Liver (tissue), 9 donors: Measurements from ENCODE around the gene ARHGEF12. TPM values are rescaled to one million over a fixed set of nuclear protein-coding genes. Genes with fewer than 3 reads are reported as not detected.

Source experiments
- DNase-seq: peaks from one replicate; pipeline ENCODE4 v3.0.0-alpha.2; 2017; ENCODE audit warnings: low spot score
- H3K27ac ChIP-seq, 2 donors: one replicate each; pipeline ENCODE4 v1.7.0; 2013; ENCODE audit warnings: inconsistent platforms in 2 of 2, low read length in 2 of 2, control low read depth in 1 of 2, low read depth in 1 of 2, mild to moderate bottlenecking in 1 of 2
- H3K27me3 ChIP-seq, 4 donors: one replicate each; pipeline versions ENCODE4 v1.6.1 to v1.7.0; 2013; ENCODE audit warnings: low read length in 3 of 4, inconsistent platforms in 1 of 4, mild to moderate bottlenecking in 1 of 4, moderate library complexity in 1 of 4; ENCODE audit not compliant: control insufficient read depth in 4 of 4, insufficient read depth in 4 of 4
- H3K36me3 ChIP-seq, 4 donors: one replicate each; pipeline versions ENCODE4 v1.6.1 to v1.7.0; 2013; ENCODE audit warnings: low read length in 3 of 4, mild to moderate bottlenecking in 3 of 4, low read depth in 1 of 4, moderate library complexity in 1 of 4; ENCODE audit not compliant: control insufficient read depth in 4 of 4, insufficient read depth in 3 of 4
- H3K4me1 ChIP-seq, 4 donors: one replicate each; pipeline versions ENCODE4 v1.6.1 to v1.7.0; 2013; ENCODE audit warnings: low read length in 3 of 4, mild to moderate bottlenecking in 3 of 4, moderate library complexity in 1 of 4; ENCODE audit not compliant: control insufficient read depth in 4 of 4, insufficient read depth in 4 of 4
- H3K4me3 ChIP-seq, 3 donors: one replicate each; pipeline versions ENCODE4 v1.6.1 to v1.7.0; 2013; ENCODE audit warnings: low read length in 3 of 3, control low read depth in 1 of 3, low read depth in 1 of 3, mild to moderate bottlenecking in 1 of 3
- H3K9ac ChIP-seq, 2 donors: one replicate each; pipeline ENCODE4 v1.7.0; 2013; ENCODE audit warnings: low read length in 2 of 2, mild to moderate bottlenecking in 2 of 2, moderate library complexity in 2 of 2, control low read depth in 1 of 2, low read depth in 1 of 2
- H3K9me3 ChIP-seq, 4 donors: one replicate each; pipeline versions ENCODE4 v1.6.1 to v1.7.0; 2013; ENCODE audit warnings: low read length in 3 of 4; ENCODE audit not compliant: control insufficient read depth in 4 of 4
- ATF3 ChIP-seq: IDR thresholded peaks from 2 replicates; pipeline ENCODE4 v1.6.1; 2016; ENCODE audit warnings: antibody characterized with exemption
- CTCF ChIP-seq: fragments of 150-350 bp; IDR thresholded peaks from 2 replicates; pipeline ENCODE4 v1.5.1; 2017; ENCODE audit warnings: improper control_type of control experiment, low read depth, low read length; ENCODE audit not compliant: missing input control
- EGR1 ChIP-seq, 2 donors: IDR thresholded peaks; 2 replicates each; pipeline ENCODE4 v1.6.1; 2016 to 2018; ENCODE audit warnings: antibody characterized with exemption in 2 of 2, low read depth in 2 of 2
- FOXA1 ChIP-seq: IDR thresholded peaks from 2 replicates; pipeline ENCODE4 v1.6.1; 2016; ENCODE audit warnings: antibody characterized with exemption
- FOXA2 ChIP-seq: IDR thresholded peaks from 2 replicates; pipeline ENCODE4 v1.6.1; 2016; ENCODE audit warnings: antibody characterized with exemption
- GABPA ChIP-seq, 2 donors: IDR thresholded peaks in 1 of 2; conservative IDR thresholded peaks in 1 of 2; 2 replicates each; pipeline ENCODE4 v1.6.1; 2016; ENCODE audit warnings: antibody characterized with exemption in 2 of 2, mild to moderate bottlenecking in 1 of 2, moderate library complexity in 1 of 2
- HNF4G ChIP-seq: IDR thresholded peaks from 2 replicates; pipeline ENCODE4 v1.6.1; 2016; ENCODE audit warnings: antibody characterized with exemption
- JUND ChIP-seq, 2 donors: IDR thresholded peaks; 2 replicates each; pipeline ENCODE4 v1.6.1; 2016; ENCODE audit warnings: antibody characterized with exemption in 2 of 2
- MAX ChIP-seq: IDR thresholded peaks from 2 replicates; pipeline ENCODE4 v1.6.1; 2016; ENCODE audit warnings: antibody characterized with exemption
- NR2F2 ChIP-seq: IDR thresholded peaks from 2 replicates; pipeline ENCODE4 v1.6.1; 2016; ENCODE audit warnings: antibody characterized with exemption
- RAD21 ChIP-seq, 2 donors: IDR thresholded peaks; 2 replicates each; pipeline ENCODE4 v1.6.1; 2016; ENCODE audit warnings: antibody characterized with exemption in 2 of 2, mild to moderate bottlenecking in 2 of 2
- REST ChIP-seq: IDR thresholded peaks from 2 replicates; pipeline ENCODE4 v1.6.1; 2016; ENCODE audit warnings: antibody characterized with exemption, mild to moderate bottlenecking
- SP1 ChIP-seq: IDR thresholded peaks from 2 replicates; pipeline ENCODE4 v1.6.1; 2018; ENCODE audit warnings: antibody characterized with exemption, mild to moderate bottlenecking
- TAF1 ChIP-seq: conservative IDR thresholded peaks from 2 replicates; pipeline ENCODE4 v1.6.1; 2016; ENCODE audit warnings: antibody characterized with exemption, mild to moderate bottlenecking
- YY1 ChIP-seq: IDR thresholded peaks from 2 replicates; pipeline ENCODE4 v1.6.1; 2016; ENCODE audit warnings: antibody characterized with exemption, mild to moderate bottlenecking
- ZBTB33 ChIP-seq: IDR thresholded peaks from 2 replicates; pipeline ENCODE4 v1.6.1; 2016; ENCODE audit warnings: antibody characterized with exemption
- WGBS: extraction: QIAGEN DNeasy Blood & Tissue Kit; methylation state at CpG from one replicate; pipeline ENCODE4 v1.1.7; 2013; 5-methylcytosine and 5-hydroxymethylcytosine counted together
- polyA plus RNA-seq, 2 donors: library from polyadenylated mRNA; stranded (reverse) in 1 of 2; unstranded in 1 of 2; fragments of 200-250 nt in 1 of 2; fragments of >200 nt in 1 of 2; fragmentation: Nextera tagmentation in 1 of 2; extraction: Ambion mirVana in 1 of 2; gene quantifications; one replicate each; pipeline versions ENCODE4 v1.2.1 to v1.2.3, GENCODE V29; 2013 to 2015
- total RNA-seq, 2 donors: library from RNA; depleted of rRNA; stranded (reverse); fragments of >200 nt; gene quantifications; one replicate each; pipeline ENCODE4 v1.2.3, GENCODE V29; 2014
- donor health status: healthy.
- donor health status: healthy.
- donor health status: healthy.
- donor health status: healthy.
- donor health status: healthy.

The ARHGEF12 gene
- total and polyA plus RNA-seq, 4 donors = 28.0 to 169 (median 53.9) TPM

GRCh38 chr11:120489799-120490198 lies 153.6 kb downstream of the ARHGEF12 start (continued):
- TF ChIP-seq CTCF = no peak

GRCh38 chr11:120492486-120492885 lies 156.3 kb downstream of the ARHGEF12 start:
- no peaks in the 10 kb centered on the region for H3K4me1 ChIP-seq
- no peak overlapping the region for H3K9ac ChIP-seq
- no peak for DNase-seq
- TF ChIP-seq YY1 (no peak), REST (no peak), RAD21 (IDR thresholded peaks at IDR 0.05) (no peak), FOXA1 (no peak), NR2F2 (no peak), JUND (IDR thresholded peaks at IDR 0.05) (no peak), HNF4G (no peak), TAF1 (no peak)
- 70% methylated on average over 3 of the region's 3 CpGs for WGBS
- no peaks in the 10 kb centered on the region for H3K9me3 ChIP-seq
- no peak overlapping the region for H3K27ac ChIP-seq
- H3K4me3 ChIP-seq = no peak overlapping the region
- no peaks in the 10 kb centered on the region for H3K27me3 ChIP-seq
- H3K36me3 ChIP-seq = peaks cover 0 to 13% (median 5%) of the 10 kb centered on the region in 4 donors

GRCh38 chr11:120494595-120494994 lies 158.4 kb downstream of the ARHGEF12 start:
- WGBS = 67% methylated on average over 2 of the region's 2 CpGs
- TF ChIP-seq JUND (IDR thresholded peaks at IDR 0.05) (no peak), CTCF (no peak), SP1 (no peak), REST (no peak), MAX (no peak), TAF1 (no peak), FOXA2 (no peak), YY1 (no peak), FOXA1 (no peak), RAD21 (IDR thresholded peaks at IDR 0.05) (no peak), NR2F2 (no peak), ATF3 (no peak), GABPA (IDR thresholded peaks at IDR 0.05 in 1 of 2, conservative IDR thresholded peaks at IDR 0.05 in 1 of 2) (no peak), HNF4G (no peak), EGR1 (IDR thresholded peaks at IDR 0.05; ENCODE audit: low read depth in 2 of 2) (no peak), ZBTB33 (no peak)

More at GRCh38 chr11:120494595-120494994, 158.4 kb downstream of the ARHGEF12 start:
- H3K36me3 ChIP-seq = peaks cover 0 to 7% (median 3%) of the 10 kb centered on the region in 4 donors
- H3K27me3 ChIP-seq = no peaks in the 10 kb centered on the region
- H3K4me3 ChIP-seq = no peak overlapping the region
- no peaks in the 10 kb centered on the region for H3K4me1 ChIP-seq
- H3K9me3 ChIP-seq = no peaks in the 10 kb centered on the region
- DNase-seq = no peak
- no peak overlapping the region for H3K27ac ChIP-seq
- no peak overlapping the region for H3K9ac ChIP-seq
